NCI-H1930 (cell line): ENCODE measurements around the gene HIGD2B.
"Not testable (repeated sequence)": the region's sequence is repeated elsewhere in the genome, so short reads cannot be mapped to it uniquely, and the experiment has no call there.

ENCODE experiments used
- DNase-seq, 2 experiments: peaks; one replicate each; lab custom pipeline; 2025; lab: John Stamatoyannopoulos, UW

HIGD2B gene

DNA sequence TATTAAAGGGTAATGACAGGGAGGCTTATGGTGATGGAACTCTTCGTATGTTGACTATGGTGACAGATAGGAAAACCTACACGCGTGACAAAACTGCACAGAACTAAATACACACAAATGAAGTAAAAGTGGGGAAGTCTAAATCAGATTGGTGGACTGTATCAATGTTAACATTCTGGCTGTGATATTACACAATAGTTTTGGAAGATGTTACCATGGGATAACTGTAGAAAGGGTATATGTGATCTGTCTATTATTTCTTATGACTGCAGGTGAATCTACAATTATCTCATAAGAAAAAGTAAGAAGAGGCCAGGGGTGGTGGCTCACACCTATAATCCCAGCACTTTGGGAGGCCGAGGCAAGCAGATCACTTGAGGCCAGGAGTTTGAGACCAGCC is 9.1 kb downstream of the HIGD2B start:
- no peak for DNase-seq

GRCh38 chr15:72671525-72671924 is 14.5 kb downstream of the HIGD2B start:
- DNase-seq: no peak

DNA sequence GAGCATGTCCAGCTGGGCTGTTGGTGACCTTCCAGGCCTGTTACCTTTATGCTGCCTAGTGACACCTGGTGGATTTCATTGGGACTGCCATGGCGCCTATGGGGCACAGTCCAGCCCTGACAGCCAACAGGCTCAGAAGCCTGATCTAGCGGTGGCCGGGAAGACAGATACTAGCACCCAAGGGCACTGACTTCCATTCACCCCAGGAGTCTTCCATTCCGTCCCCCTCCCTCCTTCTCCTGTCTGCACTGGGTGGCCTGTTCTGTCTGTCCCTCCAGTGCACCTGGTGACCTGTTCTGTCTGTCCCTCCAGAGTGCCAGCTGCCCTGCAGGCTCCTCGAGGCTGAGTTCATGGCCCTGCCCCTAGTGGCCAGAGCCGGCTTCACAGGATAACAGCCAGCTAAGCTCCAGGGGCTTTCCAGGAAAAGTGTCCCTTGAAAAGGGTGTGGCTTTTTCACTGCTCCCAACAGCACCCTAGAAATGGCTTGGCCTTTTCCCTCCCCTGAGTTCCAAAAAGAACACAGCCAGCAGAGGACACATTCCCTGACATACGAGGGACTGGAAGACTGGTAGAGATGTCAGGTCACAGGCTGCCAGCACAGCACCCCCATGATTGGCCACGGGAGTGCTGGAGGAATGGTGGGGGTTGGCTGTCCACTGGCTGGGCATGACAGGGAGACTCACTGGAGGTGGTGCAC is 15.2 kb downstream of the HIGD2B start:
- not testable (repeated sequence) for DNase-seq

DNA sequence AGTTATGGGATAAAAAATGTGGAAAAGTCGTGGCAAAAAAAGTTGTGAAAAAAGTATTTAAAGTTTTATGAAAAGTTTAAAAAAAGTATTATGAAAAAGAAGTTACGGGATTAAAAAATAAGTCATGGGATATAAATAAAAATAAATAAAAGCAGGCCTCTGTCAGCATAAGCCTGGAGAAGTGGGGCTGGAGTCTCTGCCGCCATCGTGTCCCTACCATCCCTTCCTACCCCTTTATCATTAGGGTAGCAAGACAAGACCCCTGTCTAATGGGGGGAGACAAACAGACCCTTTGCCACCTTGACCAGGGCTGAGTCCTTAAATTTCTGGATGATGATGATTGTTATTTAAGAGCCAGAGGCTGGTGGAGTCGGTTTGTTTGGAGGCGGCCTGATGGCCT is 16.2 kb downstream of the HIGD2B start:
- not testable (repeated sequence) for DNase-seq

GRCh38 chr15:72665706-72666105 is 20.3 kb downstream of the HIGD2B start:
- not testable (repeated sequence) for DNase-seq

- not testable (repeated sequence) for DNase-seq
Observed at GRCh38 chr15:72663931-72664330, 22.1 kb downstream of the HIGD2B start.

GRCh38 chr15:72661081-72661480 is 24.9 kb downstream of the HIGD2B start:
- not testable (repeated sequence) for DNase-seq

DNA sequence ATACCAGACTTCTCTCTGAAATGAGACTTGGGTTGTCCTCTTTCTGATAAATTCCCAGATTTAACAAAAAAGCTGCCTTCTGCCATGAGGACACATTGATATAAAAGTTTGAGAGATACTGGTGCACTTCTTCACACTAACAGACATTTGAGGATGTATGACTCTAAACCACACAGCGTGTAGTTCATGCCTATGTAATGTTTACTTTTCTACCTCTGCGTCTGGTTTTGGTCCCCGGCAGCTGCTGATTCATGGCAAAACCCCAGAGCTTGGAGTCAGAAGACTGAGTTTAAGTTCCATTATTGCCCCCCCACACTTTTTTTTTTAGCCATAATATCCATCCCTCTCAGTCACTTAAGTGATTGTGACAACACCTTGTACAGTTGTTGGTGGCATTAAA is 30.0 kb downstream of the HIGD2B start:
- DNase-seq: not testable (repeated sequence)

GRCh38 chr15:72654397-72654796 is 31.6 kb downstream of the HIGD2B start, which contains the start of gene GOLGA6B:
TSS of gene GOLGA6B (plus strand) at chr15:72654697. CDS start at chr15:72654738, 41 bp downstream.
- DNase-seq: not testable (repeated sequence)

DNA sequence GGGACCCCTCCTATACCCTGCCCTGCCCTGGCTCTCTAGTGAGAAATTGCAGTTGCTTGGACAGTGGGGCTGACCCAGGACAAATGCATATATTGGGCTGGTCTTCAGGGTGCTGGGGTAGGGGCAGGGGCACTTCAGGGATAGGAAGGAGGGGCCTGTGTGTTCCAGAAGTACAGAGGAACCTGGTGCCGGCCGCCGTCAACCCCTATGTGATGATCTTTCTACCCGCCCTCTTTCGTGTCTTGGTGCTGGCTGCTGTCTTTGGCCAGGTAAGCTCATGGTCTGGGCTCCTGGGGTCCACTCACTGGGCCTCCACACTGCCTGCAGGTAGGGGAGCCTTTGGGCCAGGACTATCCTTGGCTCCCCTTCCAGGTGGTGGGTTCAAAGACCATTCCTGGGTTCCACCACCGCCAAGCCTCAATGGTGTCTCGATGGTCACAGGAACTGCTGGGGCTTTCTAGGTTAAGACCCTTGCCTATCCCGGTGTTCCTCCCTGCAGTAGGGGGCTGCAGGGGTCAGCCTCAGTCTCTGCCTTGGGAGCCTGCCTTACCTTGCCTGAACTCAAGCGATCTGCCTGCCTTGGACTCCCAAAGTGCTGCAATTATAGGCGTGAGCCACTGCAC is 37.2 kb downstream of the HIGD2B start:
- not testable (repeated sequence) for DNase-seq

- DNase-seq: not testable (repeated sequence)
Observed at GRCh38 chr15:72642271-72642670, 43.7 kb downstream of the HIGD2B start.

DNA sequence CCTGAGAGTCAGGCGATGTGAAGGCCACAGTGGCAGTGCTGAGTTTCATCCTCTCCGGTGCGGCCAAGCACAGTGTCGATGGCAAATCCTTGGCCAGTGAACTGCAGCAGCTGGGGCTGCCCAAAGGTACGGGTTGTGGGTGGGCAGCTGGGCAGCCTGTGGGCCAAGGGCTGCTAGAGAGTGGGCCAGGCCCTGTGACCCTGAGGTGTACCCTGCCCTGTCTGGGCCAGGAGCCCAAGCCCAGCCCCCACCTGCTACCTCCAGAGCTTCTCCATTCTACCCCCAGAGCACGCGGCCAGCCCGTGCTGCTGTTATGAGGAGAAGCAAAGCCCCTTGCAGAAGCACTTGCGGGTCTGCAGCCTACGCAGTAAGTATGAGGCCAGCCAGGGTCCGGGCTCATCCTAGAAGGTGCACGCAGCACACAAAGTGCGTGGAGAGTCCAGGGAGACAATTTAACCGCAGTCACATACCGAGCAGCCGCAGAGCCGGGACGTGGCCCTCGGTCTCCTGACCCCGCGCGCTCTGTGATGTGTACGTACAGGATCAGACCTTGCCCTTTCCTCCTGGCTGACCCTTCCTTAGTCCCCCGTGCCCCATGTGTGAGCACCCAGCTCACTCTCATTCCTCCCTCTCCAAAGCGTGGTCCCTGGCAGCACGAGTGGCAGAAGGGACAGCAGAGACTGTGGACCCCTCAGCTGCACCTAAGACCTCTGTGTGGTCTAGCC is 46.1 kb downstream of the HIGD2B start:
- DNase-seq: not testable (repeated sequence)

GRCh38 chr15:72636519-72637282 is 49.3 kb downstream of the HIGD2B start:
- not testable (repeated sequence) for DNase-seq

DNA sequence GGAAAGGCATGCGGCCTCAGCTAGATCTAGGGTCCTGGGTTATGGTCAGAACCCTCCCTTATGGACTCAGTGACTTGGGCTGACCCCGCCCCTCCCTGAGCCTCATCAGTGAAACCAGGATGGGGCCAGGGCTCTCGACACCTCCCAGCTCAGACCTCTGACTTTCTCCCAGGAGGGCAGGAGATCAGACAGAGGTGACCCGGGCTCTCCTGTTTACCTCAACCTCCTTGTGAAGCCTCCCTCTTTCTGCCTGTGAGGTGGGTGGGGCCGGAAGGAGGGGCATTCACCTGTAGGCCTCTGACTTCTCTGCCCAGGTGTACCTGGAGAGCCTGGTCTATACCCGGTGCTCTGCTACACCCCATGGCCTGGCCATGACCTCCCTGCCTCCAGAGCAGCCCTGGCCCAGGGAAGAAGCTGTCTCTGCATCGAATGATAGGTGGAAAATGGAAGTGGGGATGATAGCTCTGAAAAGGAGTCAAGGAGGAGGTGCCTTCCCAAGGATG is 56.9 kb downstream of the HIGD2B start:
- DNase-seq: not testable (repeated sequence)

GRCh38 chr15:72628249-72629067 is 57.5 kb downstream of the HIGD2B start:
- not testable (repeated sequence) for DNase-seq

DNA sequence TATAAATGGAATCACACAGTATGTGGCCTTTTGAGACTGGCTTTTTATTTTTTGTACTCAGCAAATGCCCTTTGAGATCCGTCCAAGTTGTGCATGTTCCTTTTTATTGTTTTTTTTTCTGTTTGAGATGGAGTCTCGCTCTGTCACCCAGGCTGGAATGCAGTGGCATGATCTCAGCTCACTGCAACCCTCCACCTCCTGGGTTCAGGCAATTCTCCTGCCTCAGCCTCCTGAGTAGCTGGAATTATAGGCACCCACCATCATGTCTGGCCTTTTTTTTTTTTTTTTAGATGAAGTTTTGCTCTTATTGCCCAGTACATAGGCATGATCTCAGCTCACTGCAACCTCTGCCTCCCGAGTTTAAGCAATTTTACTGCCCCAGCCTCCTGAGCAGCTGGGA is 59.8 kb downstream of the HIGD2B start:
- not testable (repeated sequence) for DNase-seq
